Suppressor macrophage treated with lipopolysaccharide for 1 hour (primary cell): ENCODE data around the gene PCDHA6.
"Not testable (repeated sequence)": the region's sequence is repeated elsewhere in the genome, so short reads cannot be mapped to it uniquely, and the experiment has no call there.

Experiments
- DNase-seq, 3 donors: peaks; one replicate each; pipeline ENCODE4 v3.0.0-alpha.2; 2020 to 2022

Gene PCDHA6

DNA sequence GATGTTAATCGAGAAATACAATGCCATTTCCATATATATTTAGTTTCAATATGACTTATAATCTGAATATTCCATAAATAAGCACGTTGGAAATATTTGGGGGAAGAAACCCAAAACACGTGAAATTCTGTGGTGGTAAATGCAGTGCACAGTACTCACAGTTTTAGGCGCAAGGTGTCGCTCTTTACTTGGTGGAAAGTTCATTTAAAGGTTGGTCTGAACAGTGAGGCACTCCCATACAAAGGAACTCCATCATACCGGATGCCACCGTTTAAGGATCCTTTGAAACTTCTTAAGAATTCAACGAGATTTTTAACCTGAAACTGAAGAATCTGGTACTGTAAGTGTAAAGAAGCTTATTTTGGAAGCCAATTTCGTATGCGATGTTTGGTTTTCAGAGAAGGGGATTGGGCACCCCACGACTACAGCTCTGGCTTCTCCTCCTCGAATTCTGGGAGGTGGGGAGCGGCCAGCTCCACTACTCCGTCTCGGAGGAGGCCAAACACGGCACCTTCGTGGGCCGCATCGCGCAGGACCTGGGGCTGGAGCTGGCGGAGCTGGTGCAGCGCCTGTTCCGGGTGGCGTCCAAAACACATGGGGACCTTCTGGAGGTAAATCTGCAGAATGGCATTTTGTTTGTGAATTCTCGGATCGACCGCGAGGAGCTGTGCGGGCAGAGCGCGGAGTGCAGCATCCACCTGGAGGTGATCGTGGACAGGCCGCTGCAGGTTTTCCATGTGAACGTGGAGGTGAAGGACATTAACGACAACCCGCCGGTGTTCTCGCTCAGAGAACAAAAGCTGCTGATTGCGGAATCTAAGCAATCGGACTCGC, 41.2 kb downstream of the PCDHA6 start, which contains the start of gene PCDHA11:
Gene PCDHA11 (plus strand): TSS at position 237 of the 834 bp plus-strand sequence. CDS start 147 bp downstream, at position 384.
- DNase-seq = peak in 1 of 3 donors; percentile 3

- no peak for DNase-seq
Observed at GRCh38 chr5:140869555-140869886, 41.8 kb downstream of the PCDHA6 start.

- DNase-seq = no peak
Observed at GRCh38 chr5:140870221-140871201, 42.8 kb downstream of the PCDHA6 start.

GRCh38 chr5:140875085-140876065, 47.6 kb downstream of the PCDHA6 start, which contains the start of gene PCDHA12:
TSS of gene PCDHA12 (plus strand) at chr5:140875308. CDS start at chr5:140875473, 165 bp downstream.
- no peak for DNase-seq

- not testable (repeated sequence) for DNase-seq
Observed at GRCh38 chr5:140876541-140877261, 48.9 kb downstream of the PCDHA6 start.

GRCh38 chr5:140877262-140877581, 49.5 kb downstream of the PCDHA6 start:
- DNase-seq = no peak
